ENCODE results near the gene TEC.

DNA sequence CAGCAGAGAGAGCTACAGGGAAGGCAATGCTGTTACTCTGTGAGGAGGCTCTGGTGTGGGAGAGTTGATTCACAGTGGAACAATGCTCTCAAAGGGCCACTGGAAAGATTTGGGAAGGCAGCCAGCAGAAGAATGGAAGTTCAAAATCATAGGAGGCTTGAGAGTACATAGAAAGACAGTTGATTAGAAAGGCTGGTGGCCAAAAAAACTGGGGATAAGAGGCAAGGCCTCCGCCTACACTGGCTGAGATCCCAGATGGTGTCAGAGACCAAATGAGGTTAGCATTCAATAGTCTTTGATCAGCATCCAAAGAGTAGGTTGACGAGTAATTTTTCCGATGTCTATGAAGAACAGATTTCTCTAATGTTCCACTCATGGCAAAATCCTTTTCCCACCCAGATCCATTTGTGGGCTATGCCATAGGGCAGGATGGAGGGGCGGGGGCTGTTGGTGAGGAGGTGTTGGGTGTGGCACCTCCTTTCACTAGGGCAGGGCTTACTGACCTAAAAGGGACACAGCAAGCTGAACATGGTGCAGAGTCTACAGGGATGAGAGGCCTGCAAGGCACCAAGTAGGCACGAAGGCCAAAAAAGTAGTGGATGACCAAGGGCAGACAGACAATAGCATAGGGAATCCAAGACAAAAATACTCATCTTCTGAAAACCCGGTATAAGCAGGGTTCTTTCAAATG is 15.1 kb downstream of the TEC start:
- TF ChIP-seq EZH2 (IDR thresholded peaks at IDR 0.05): no peak
- TF ChIP-seq POLR2A (IDR thresholded peaks at IDR 0.05; ENCODE audit: borderline replicate concordance, extremely low read depth, insufficient read depth, insufficient read length): no peak
- TF ChIP-seq ZNF274 (IDR thresholded peaks at IDR 0.05; ENCODE audit: low read depth, low read length): no peak
- TF ChIP-seq, protein P1, sequence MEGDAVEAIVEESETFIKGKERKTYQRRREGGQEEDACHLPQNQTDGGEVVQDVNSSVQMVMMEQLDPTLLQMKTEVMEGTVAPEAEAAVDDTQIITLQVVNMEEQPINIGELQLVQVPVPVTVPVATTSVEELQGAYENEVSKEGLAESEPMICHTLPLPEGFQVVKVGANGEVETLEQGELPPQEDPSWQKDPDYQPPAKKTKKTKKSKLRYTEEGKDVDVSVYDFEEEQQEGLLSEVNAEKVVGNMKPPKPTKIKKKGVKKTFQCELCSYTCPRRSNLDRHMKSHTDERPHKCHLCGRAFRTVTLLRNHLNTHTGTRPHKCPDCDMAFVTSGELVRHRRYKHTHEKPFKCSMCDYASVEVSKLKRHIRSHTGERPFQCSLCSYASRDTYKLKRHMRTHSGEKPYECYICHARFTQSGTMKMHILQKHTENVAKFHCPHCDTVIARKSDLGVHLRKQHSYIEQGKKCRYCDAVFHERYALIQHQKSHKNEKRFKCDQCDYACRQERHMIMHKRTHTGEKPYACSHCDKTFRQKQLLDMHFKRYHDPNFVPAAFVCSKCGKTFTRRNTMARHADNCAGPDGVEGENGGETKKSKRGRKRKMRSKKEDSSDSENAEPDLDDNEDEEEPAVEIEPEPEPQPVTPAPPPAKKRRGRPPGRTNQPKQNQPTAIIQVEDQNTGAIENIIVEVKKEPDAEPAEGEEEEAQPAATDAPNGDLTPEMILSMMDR (IDR thresholded peaks at IDR 0.05 in 2 of 3, conservative IDR thresholded peaks at IDR 0.05 in 1 of 3; ENCODE audit: borderline replicate concordance in 1 of 3, insufficient read depth in 1 of 3, low read depth in 2 of 3, low read length in 2 of 3): no peak
- no peak for TF ChIP-seq ZFX (IDR thresholded peaks at IDR 0.05)
- TF ChIP-seq, protein P2, sequence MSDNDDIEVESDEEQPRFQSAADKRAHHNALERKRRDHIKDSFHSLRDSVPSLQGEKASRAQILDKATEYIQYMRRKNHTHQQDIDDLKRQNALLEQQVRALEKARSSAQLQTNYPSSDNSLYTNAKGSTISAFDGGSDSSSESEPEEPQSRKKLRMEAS (IDR thresholded peaks at IDR 0.05): no peak
- no peak for TF ChIP-seq SIN3A (IDR thresholded peaks at IDR 0.05; ENCODE audit: low read depth)
- TF ChIP-seq CEBPB (IDR thresholded peaks at IDR 0.05; ENCODE audit: low read depth): no peak
- no peak for TF ChIP-seq SP1 (IDR thresholded peaks at IDR 0.05; ENCODE audit: low read depth)
- no peak for TF ChIP-seq EZH2phosphoT487 (IDR thresholded peaks at IDR 0.05; ENCODE audit: borderline replicate concordance)
